HG02678 (cell line): ENCODE data around the gene RBM48.
"Not testable (repeated sequence)": the region's sequence is repeated elsewhere in the genome, so short reads cannot be mapped to it uniquely, and the experiment has no call there.

Experiments used
- ATAC-seq: cut with Tn5 transposase; IDR thresholded peaks from one replicate; pipeline ENCODE4 v1.9.1; 2021; ENCODE audit warnings: mild to moderate bottlenecking, moderate library complexity; ENCODE audit not compliant: unreplicated experiment

RBM48 gene

GRCh38 chr7:92528188-92528957 lies at the start of gene RBM48, which contains the start of gene PEX1:
RBM48 (plus strand) TSS chr7:92528795; CDS start chr7:92528814, 19 bp downstream.
PEX1 (minus strand) TSS chr7:92528520; CDS start chr7:92528435, 85 bp downstream.
- ATAC-seq, result peak; percentile 95

GRCh38 chr7:92479146-92479545 lies 49.4 kb upstream of the RBM48 start:
- not testable (repeated sequence) for ATAC-seq

GRCh38 chr7:92483624-92484023 lies 45.0 kb upstream of the RBM48 start:
- not testable (repeated sequence) for ATAC-seq

GRCh38 chr7:92484226-92484625 lies 44.4 kb upstream of the RBM48 start:
- not testable (repeated sequence) for ATAC-seq

- no peak for ATAC-seq
Measured at GRCh38 chr7:92485267-92485892, 43.2 kb upstream of the RBM48 start.

GRCh38 chr7:92485974-92486373 lies 42.6 kb upstream of the RBM48 start:
- ATAC-seq, result no peak

GRCh38 chr7:92487804-92488203 lies 40.8 kb upstream of the RBM48 start:
- ATAC-seq, result no peak

- ATAC-seq, result no peak
Measured at GRCh38 chr7:92489634-92490033, 39.0 kb upstream of the RBM48 start.

GRCh38 chr7:92496876-92497275 lies 31.7 kb upstream of the RBM48 start:
- ATAC-seq, result no peak

- no peak for ATAC-seq
Measured at GRCh38 chr7:92498557-92498956, 30.0 kb upstream of the RBM48 start.

GRCh38 chr7:92503767-92504166 lies 24.8 kb upstream of the RBM48 start:
- no peak for ATAC-seq

- no peak for ATAC-seq
Measured at GRCh38 chr7:92504563-92504962, 24.0 kb upstream of the RBM48 start.

GRCh38 chr7:92506363-92506762 lies 22.2 kb upstream of the RBM48 start:
- no peak for ATAC-seq

- no peak for ATAC-seq
Measured at GRCh38 chr7:92508946-92509345, 19.6 kb upstream of the RBM48 start.

GRCh38 chr7:92513167-92513902 lies 15.3 kb upstream of the RBM48 start:
- no peak for ATAC-seq

- ATAC-seq, result no peak
Measured at GRCh38 chr7:92517631-92518030, 11.0 kb upstream of the RBM48 start.

GRCh38 chr7:92520024-92520423 lies 8.6 kb upstream of the RBM48 start:
- no peak for ATAC-seq

GRCh38 chr7:92523110-92523509 lies 5.5 kb upstream of the RBM48 start:
- no peak for ATAC-seq

GRCh38 chr7:92527300-92528187 lies 1.1 kb upstream of the RBM48 start:
- ATAC-seq, result peak; percentile 28

- ATAC-seq, result no peak
Measured at GRCh38 chr7:92528958-92529264, 316 bp downstream of the RBM48 start.

GRCh38 chr7:92534572-92534971 lies 6.0 kb downstream of the RBM48 start:
- no peak for ATAC-seq
